Stomach smooth muscle (tissue), 2 donors: ENCODE results near the gene MAGEB4.

Experiments used
- H3K27ac ChIP-seq: one replicate; pipeline ENCODE4 v1.7.0; 2013; ENCODE audit warnings: mild to moderate bottlenecking, low read length, inconsistent platforms
- H3K27me3 ChIP-seq, 2 donors: one replicate each; pipeline ENCODE4 v1.7.0; 2013; ENCODE audit warnings: low read length in 2 of 2; ENCODE audit not compliant: insufficient read depth in 2 of 2, control insufficient read depth in 1 of 2
- H3K36me3 ChIP-seq, 2 donors: one replicate each; pipeline ENCODE4 v1.7.0; 2013; ENCODE audit warnings: low read length in 2 of 2; ENCODE audit not compliant: control insufficient read depth in 2 of 2, insufficient read depth in 2 of 2
- H3K4me1 ChIP-seq: one replicate; pipeline ENCODE4 v1.7.0; 2013; ENCODE audit warnings: low read length; ENCODE audit not compliant: control insufficient read depth, insufficient read depth
- H3K4me3 ChIP-seq, 2 donors: one replicate each; pipeline ENCODE4 v1.7.0; 2013; ENCODE audit warnings: low read length in 2 of 2
- H3K9ac ChIP-seq, 2 donors: one replicate each; pipeline ENCODE4 v1.7.0; 2013; ENCODE audit warnings: low read length in 2 of 2, mild to moderate bottlenecking in 1 of 2
- H3K9me3 ChIP-seq, 2 donors: one replicate each; pipeline ENCODE4 v1.7.0; 2013; ENCODE audit warnings: low read length in 2 of 2; ENCODE audit not compliant: control insufficient read depth in 2 of 2
- donor health status: healthy.
- donor health status: Pancreatic carcinoma.

MAGEB4 gene

DNA sequence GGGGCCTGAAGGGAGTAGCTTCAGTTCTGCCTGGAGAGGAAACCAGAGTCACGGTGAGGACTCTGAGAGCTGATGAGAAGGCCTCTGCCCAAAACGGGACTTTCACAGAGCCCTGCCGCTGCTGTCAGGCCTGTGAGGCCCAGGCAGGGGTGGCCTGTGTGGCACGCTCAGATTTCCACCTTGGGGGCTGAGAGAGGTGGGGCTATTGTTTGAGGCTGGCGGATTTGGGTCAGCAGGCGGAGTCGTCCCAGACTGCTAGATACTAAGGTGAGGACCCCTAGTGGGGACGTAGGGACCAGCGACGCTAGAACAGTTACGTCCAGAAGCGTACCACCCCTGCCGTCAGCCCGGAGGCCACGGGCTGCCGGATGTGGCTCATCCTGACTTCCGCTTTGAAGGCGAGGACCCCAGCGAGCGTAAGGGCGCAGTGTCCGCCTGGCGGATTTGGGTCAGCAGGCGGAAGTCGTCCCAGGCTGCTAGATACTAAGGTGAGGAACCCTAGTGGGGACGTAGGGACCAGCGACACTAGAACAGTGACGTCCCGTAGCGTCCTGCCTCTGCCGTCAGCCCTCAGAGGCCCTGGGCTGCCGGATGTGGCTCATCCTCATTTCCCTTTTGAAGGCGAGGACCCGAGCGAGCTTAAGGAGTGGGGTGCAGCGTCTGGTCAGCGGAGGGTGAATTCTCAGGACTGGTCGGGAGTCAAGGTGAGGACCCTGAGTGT lies 5.1 kb downstream of the MAGEB4 start, which contains the start of gene MAGEB1:
Gene MAGEB1, plus strand, starts transcription at position 378 of the 721 bp plus-strand sequence. CDS start 3,348 bp downstream, outside the sequence.
- H3K4me3 ChIP-seq: no peak within 1 kb of the TSS
- H3K9ac ChIP-seq: no peak within 1 kb of the TSS
- no peaks in the 10 kb centered on the region for H3K9me3 ChIP-seq
- H3K36me3 ChIP-seq: no peaks in the 10 kb centered on the region
- peaks cover 0 to 2% of the 10 kb centered on the region in 2 donors for H3K27me3 ChIP-seq
- H3K27ac ChIP-seq: no peak within 1 kb of the TSS
- H3K4me1 ChIP-seq: no peaks in the 10 kb centered on the region

DNA sequence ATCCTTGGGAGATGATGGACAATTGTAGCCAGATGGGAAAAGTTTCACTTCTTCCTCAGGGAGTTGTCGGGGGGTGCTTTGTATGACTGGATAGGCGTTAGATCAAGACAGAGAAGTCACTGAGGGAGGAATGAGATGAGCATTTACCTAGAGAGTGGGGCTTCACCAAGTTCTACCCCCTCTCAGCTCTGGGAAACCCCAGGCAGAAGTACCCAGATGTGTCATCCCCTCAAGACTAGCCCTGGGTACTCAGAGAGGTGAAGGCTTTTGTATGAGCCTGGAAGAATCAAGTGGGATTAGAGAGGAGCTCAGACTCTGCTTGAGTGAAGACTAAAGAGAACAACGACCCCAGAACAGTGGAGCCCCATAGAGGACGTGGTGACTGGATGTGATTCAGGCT lies 7.1 kb downstream of the MAGEB4 start:
- H3K4me1 ChIP-seq: no peaks in the 10 kb centered on the region
- H3K4me3 ChIP-seq: no peak overlapping the region
- H3K9me3 ChIP-seq: no peaks in the 10 kb centered on the region
- peaks cover 0 to 2% of the 10 kb centered on the region in 2 donors for H3K27me3 ChIP-seq
- H3K27ac ChIP-seq: no peak overlapping the region
- H3K9ac ChIP-seq: no peak overlapping the region
- no peaks in the 10 kb centered on the region for H3K36me3 ChIP-seq

DNA sequence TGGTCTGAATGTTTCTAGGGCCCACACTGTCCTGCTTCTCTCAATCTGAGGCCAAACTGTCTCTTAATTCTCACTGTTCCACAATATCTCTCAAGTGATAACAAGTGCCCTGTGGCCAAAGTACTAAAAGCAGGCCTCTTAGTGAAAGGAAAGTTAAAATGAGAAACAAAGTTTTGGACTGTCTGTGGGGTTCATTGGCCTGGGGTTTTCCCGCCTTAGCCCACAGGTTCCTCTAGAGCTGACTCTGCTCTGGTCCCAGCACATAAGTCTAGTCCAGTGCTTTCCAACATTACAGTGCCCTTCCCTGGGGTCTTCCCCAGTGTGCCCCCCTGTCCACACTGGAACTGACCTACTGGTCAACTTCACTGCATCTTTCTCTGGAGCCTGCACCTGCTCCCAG lies 11.5 kb downstream of the MAGEB4 start:
- H3K9ac ChIP-seq: no peak overlapping the region

DNA sequence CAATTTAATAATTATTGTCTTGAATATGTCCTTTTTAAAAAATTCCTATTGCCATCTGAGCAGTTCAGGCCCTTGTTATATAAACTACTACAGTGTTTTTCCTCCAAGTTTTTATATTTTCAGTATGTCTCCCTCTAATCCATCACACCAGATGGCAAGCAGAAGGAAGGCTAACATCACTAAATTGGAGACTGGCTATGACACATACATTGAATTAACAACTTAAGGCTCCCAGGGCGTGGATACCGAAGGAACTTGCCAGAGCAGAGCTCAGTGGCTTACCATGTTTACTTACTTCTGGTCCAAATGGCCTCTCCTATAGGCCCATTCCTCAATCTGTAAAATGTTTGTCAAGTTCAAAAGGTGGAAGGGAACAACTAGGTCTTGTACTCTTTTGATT lies 18.1 kb downstream of the MAGEB4 start:
- H3K36me3 ChIP-seq: no peaks in the 10 kb centered on the region
- H3K4me3 ChIP-seq: no peak overlapping the region
- no peak overlapping the region for H3K9ac ChIP-seq
- H3K4me1 ChIP-seq: no peaks in the 10 kb centered on the region
- H3K27me3 ChIP-seq: no peaks in the 10 kb centered on the region
- no peak overlapping the region for H3K27ac ChIP-seq
- peaks cover 0 to 2% of the 10 kb centered on the region in 2 donors for H3K9me3 ChIP-seq

More for the DNA sequence above, 11.5 kb downstream of the MAGEB4 start:
- H3K27me3 ChIP-seq: peaks cover 0 to 2% of the 10 kb centered on the region in 2 donors
- H3K4me3 ChIP-seq: no peak overlapping the region
- no peaks in the 10 kb centered on the region for H3K36me3 ChIP-seq
- H3K27ac ChIP-seq: no peak overlapping the region
- peaks cover 0 to 2% of the 10 kb centered on the region in 2 donors for H3K9me3 ChIP-seq
- no peaks in the 10 kb centered on the region for H3K4me1 ChIP-seq

DNA sequence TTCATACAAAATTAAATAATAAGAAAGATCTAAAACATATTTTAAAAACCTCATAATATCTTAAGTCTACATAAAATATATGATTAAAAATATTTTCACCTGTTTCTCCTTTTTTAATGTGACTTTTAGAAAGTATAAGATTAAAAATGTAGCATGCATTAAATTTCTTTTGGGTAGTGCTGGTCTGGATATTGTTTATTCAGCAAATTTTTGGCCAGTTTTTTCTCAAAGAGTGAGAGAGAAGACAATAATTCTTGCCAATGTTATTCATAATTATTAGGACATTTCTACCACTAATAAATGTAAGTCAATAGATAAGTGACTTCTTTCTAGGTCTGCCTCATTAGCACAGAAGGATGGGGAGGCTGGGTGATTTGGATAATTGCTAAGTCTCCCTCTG lies 19.2 kb downstream of the MAGEB4 start:
- no peak overlapping the region for H3K9ac ChIP-seq
- H3K4me1 ChIP-seq: no peaks in the 10 kb centered on the region
- no peak overlapping the region for H3K27ac ChIP-seq
- no peaks in the 10 kb centered on the region for H3K36me3 ChIP-seq
- H3K4me3 ChIP-seq: no peak overlapping the region
- H3K27me3 ChIP-seq: peaks cover 0 to 4% of the 10 kb centered on the region in 2 donors
- peaks cover 0 to 2% of the 10 kb centered on the region in 2 donors for H3K9me3 ChIP-seq

DNA sequence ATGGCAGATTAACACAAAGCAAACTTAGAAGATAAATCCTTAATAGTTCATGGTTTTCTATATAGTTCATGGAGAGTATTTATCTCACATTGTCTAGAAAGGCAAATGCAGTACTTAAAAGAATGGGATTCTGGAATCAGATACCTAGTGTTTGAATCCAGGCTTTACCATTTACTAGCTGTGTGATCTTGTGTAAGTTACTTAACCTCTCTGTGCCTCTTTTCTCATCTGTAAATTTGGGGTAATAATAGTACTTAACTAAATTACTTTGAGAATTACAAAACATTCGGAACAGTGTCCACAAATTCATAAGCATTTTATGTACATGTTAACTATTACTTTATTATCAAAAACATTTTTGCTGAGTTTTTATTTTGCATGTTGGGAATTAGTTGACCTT lies 21.0 kb downstream of the MAGEB4 start:
- Histone ChIP-seq H3K4me3 (no peak overlapping the region), H3K4me1 (no peaks in the 10 kb centered on the region)

DNA sequence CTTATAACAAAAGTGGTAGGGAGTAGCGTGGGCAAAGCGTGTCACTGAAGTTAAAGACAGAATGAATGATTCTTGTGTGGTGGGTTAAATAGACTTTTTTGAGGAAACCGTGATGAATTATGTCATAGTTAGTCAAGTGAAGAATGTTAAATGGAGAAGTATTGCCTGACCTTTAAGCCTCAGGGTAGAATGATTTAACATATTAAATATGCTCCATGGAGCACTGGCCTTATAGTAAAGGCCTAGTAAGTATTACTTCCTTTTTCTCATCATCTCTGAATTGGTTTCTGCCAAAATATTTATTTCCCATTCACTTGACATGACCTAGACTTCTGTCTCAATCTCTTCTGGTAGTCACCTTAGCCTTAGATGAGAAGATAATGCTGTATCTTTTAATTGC lies 28.8 kb downstream of the MAGEB4 start:
- Histone ChIP-seq H3K4me3 (no peak overlapping the region), H3K36me3 (no peaks in the 10 kb centered on the region)

More for the DNA sequence above, 21.0 kb downstream of the MAGEB4 start:
- Histone ChIP-seq H3K9ac (no peak overlapping the region), H3K36me3 (no peaks in the 10 kb centered on the region), H3K9me3 (no peaks in the 10 kb centered on the region), H3K27me3 (peaks cover 0 to 4% of the 10 kb centered on the region in 2 donors), H3K27ac (no peak overlapping the region)

DNA sequence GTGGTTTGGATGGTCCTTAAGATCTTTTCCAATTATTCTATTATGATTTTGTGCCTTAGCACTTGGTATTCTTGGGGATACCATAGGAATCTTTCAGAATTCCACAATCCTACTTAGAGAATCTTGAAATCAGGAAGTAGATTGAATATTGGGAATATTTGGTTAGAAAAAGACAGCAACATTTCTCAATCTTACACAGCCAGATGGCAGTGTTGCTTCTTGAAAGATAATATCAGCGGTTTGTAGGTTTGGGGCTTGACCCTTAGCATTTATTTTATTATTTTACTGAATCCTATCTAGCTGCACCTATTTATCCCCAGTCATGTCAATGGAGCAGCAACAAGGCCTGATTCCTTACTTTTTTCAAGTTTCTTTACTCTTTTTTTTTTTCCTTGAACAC lies 33.7 kb downstream of the MAGEB4 start:
- Histone ChIP-seq H3K4me3 (no peak overlapping the region), H3K9ac (no peak overlapping the region), H3K27me3 (no peaks in the 10 kb centered on the region)

More for the DNA sequence above, 28.8 kb downstream of the MAGEB4 start:
- H3K27me3 ChIP-seq: peaks cover 0 to 2% of the 10 kb centered on the region in 2 donors
- H3K9me3 ChIP-seq: no peaks in the 10 kb centered on the region
- no peaks in the 10 kb centered on the region for H3K4me1 ChIP-seq
- H3K9ac ChIP-seq: no peak overlapping the region
- no peak overlapping the region for H3K27ac ChIP-seq

DNA sequence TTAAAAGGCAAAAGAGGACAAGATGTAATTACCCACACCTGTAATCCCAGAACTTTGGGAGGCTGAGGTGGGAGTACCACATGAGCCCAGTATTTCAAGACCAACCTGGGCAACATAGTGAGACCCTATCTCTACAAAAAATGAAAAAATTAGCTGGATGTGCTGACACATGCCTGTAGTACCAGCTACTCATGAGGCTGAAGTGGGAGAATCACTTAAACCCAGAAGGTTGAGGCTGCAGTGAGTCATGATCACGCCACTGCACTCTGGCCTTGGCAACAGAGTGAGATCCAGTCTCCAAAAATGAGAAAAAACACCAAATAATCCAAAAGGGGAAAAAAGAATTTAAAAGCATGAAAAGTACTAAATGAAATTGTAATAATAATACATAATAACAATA lies 36.6 kb downstream of the MAGEB4 start:
- no peaks in the 10 kb centered on the region for H3K27me3 ChIP-seq
- H3K4me3 ChIP-seq: no peak overlapping the region
- H3K9me3 ChIP-seq: no peaks in the 10 kb centered on the region
- H3K4me1 ChIP-seq: no peaks in the 10 kb centered on the region
- no peak overlapping the region for H3K9ac ChIP-seq
- no peak overlapping the region for H3K27ac ChIP-seq
- H3K36me3 ChIP-seq: no peaks in the 10 kb centered on the region

More for the DNA sequence above, 33.7 kb downstream of the MAGEB4 start:
- Histone ChIP-seq H3K27ac (no peak overlapping the region), H3K36me3 (no peaks in the 10 kb centered on the region), H3K9me3 (no peaks in the 10 kb centered on the region), H3K4me1 (no peaks in the 10 kb centered on the region)

DNA sequence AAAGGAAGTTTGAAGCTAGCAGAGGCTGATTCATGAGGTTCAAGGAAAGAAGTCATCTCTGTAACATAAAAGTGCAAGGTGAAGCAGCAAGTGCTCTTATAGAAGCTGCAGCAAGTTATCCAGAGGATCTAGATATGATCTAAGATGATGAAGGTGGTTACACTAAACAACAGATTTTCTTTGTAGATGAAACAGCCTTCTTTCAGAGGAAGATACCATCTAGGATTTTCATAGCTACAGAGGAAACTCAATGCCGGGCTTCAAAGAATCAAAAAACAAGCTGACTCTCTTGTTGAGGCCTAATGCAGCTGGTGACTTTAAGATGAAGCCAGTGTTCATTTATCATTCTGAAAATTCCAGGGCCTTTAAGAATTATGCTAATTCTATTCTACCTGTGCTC lies 38.6 kb downstream of the MAGEB4 start:
- Histone ChIP-seq H3K9ac (no peak overlapping the region), H3K36me3 (no peaks in the 10 kb centered on the region), H3K27me3 (no peaks in the 10 kb centered on the region), H3K27ac (no peak overlapping the region), H3K9me3 (no peaks in the 10 kb centered on the region), H3K4me1 (no peaks in the 10 kb centered on the region), H3K4me3 (no peak overlapping the region)

DNA sequence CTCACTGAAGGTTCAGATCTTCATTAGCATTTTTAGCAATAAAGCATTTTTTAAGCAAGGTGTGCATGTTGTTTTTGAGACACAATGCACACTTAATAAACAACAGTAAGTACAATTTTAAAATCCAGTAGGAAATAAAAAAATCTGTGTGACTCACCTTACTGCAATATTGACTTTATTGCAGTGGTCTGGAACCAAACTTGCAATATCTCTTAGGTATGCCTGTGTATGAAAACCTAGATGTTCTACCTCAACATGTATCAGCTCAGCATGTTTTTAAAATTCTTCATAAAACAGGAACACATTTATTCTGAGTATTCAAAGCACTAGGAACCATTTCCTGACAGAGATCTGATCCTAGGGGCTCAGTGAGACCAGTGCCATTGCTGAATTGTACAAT lies 40.7 kb downstream of the MAGEB4 start:
- H3K36me3 ChIP-seq: no peaks in the 10 kb centered on the region
- no peak overlapping the region for H3K27ac ChIP-seq
- no peaks in the 10 kb centered on the region for H3K4me1 ChIP-seq
- H3K9me3 ChIP-seq: no peaks in the 10 kb centered on the region
- H3K27me3 ChIP-seq: no peaks in the 10 kb centered on the region
- H3K9ac ChIP-seq: no peak overlapping the region
- no peak overlapping the region for H3K4me3 ChIP-seq
